IPS-15b (cell line): ENCODE data around the gene KCNK6.
A peak's percentile ranks its signal among the peaks of the same experiment; 100 is the strongest.

Experiments used
- H3K27me3 ChIP-seq: one replicate; pipeline ENCODE4 v1.6.1; 2013; ENCODE audit warnings: low read length; ENCODE audit not compliant: control insufficient read depth, insufficient read depth
- H3K36me3 ChIP-seq: one replicate; pipeline ENCODE4 v1.6.1; 2013; ENCODE audit warnings: low read length; ENCODE audit not compliant: control insufficient read depth, insufficient read depth
- H3K4me1 ChIP-seq: one replicate; pipeline ENCODE4 v1.6.1; 2013; ENCODE audit warnings: mild to moderate bottlenecking, low read length; ENCODE audit not compliant: control insufficient read depth, insufficient read depth
- H3K4me3 ChIP-seq: one replicate; pipeline ENCODE4 v1.5.1; 2013; ENCODE audit warnings: low read depth, low read length
- H3K9ac ChIP-seq: one replicate; pipeline ENCODE4 v1.6.1; 2013; ENCODE audit warnings: low read depth, mild to moderate bottlenecking, low read length
- H3K9me3 ChIP-seq: one replicate; pipeline ENCODE4 v1.6.1; 2013; ENCODE audit warnings: mild to moderate bottlenecking, low read length; ENCODE audit not compliant: control insufficient read depth, insufficient read depth

KCNK6 gene

GRCh38 chr19:38315657-38316476, 3.8 kb upstream of the KCNK6 start, which contains the start of gene YIF1B:
YIF1B (minus strand) TSS chr19:38315947; CDS start chr19:38315917, 30 bp downstream.
- Histone ChIP-seq H3K9ac (peak within 1 kb of the TSS; percentile 68), H3K9me3 (no peaks in the 10 kb centered on the region), H3K36me3 (peaks cover under 1% of the 10 kb centered on the region), H3K4me3 (peak within 1 kb of the TSS; percentile 95), H3K4me1 (peaks cover 6% of the 10 kb centered on the region), H3K27me3 (peaks cover 16% of the 10 kb centered on the region)

- Histone ChIP-seq H3K9ac (no peak overlapping the region), H3K36me3 (no peaks in the 10 kb centered on the region), H3K4me1 (peaks cover 6% of the 10 kb centered on the region), H3K9me3 (no peaks in the 10 kb centered on the region), H3K4me3 (peak overlapping the region; percentile 42), H3K27me3 (peaks cover 16% of the 10 kb centered on the region)
Measured at GRCh38 chr19:38316477-38317067, 3.1 kb upstream of the KCNK6 start.

- no peaks in the 10 kb centered on the region for H3K36me3 ChIP-seq
- no peak overlapping the region for H3K4me3 ChIP-seq
- H3K9me3 ChIP-seq: no peaks in the 10 kb centered on the region
- H3K4me1 ChIP-seq: peaks cover 6% of the 10 kb centered on the region
- H3K27me3 ChIP-seq: peaks cover 16% of the 10 kb centered on the region
- H3K9ac ChIP-seq: no peak overlapping the region
Measured at GRCh38 chr19:38317104-38317612, 2.5 kb upstream of the KCNK6 start.

GRCh38 chr19:38318660-38319059, 985 bp upstream of the KCNK6 start:
- no peaks in the 10 kb centered on the region for H3K9me3 ChIP-seq
- peaks cover 16% of the 10 kb centered on the region for H3K27me3 ChIP-seq
- H3K9ac ChIP-seq: no peak overlapping the region
- H3K4me1 ChIP-seq: peaks cover 2% of the 10 kb centered on the region
- peak overlapping the region; percentile 77 for H3K4me3 ChIP-seq
- no peaks in the 10 kb centered on the region for H3K36me3 ChIP-seq

GRCh38 chr19:38320969-38321339, 1.3 kb downstream of the KCNK6 start:
- peaks cover 16% of the 10 kb centered on the region for H3K27me3 ChIP-seq
- peak overlapping the region; percentile 77 for H3K4me3 ChIP-seq

GRCh38 chr19:38321646-38322196, 2.1 kb downstream of the KCNK6 start:
- H3K4me3 ChIP-seq: no peak overlapping the region
- H3K4me1 ChIP-seq: no peaks in the 10 kb centered on the region
- H3K9ac ChIP-seq: no peak overlapping the region

More at GRCh38 chr19:38320969-38321339, 1.3 kb downstream of the KCNK6 start:
- Histone ChIP-seq H3K36me3 (no peaks in the 10 kb centered on the region), H3K9ac (no peak overlapping the region), H3K9me3 (no peaks in the 10 kb centered on the region), H3K4me1 (no peaks in the 10 kb centered on the region)

GRCh38 chr19:38323291-38323690, 3.6 kb downstream of the KCNK6 start:
- Histone ChIP-seq H3K4me3 (no peak overlapping the region), H3K27me3 (peaks cover 14% of the 10 kb centered on the region), H3K9ac (no peak overlapping the region), H3K36me3 (peaks cover 19% of the 10 kb centered on the region), H3K9me3 (no peaks in the 10 kb centered on the region), H3K4me1 (no peaks in the 10 kb centered on the region)

More at GRCh38 chr19:38321646-38322196, 2.1 kb downstream of the KCNK6 start:
- peaks cover 16% of the 10 kb centered on the region for H3K27me3 ChIP-seq
- H3K36me3 ChIP-seq: peaks cover 3% of the 10 kb centered on the region
- H3K9me3 ChIP-seq: no peaks in the 10 kb centered on the region

- Histone ChIP-seq H3K9ac (no peak overlapping the region), H3K36me3 (peaks cover 20% of the 10 kb centered on the region), H3K4me3 (no peak overlapping the region), H3K9me3 (no peaks in the 10 kb centered on the region), H3K4me1 (no peaks in the 10 kb centered on the region), H3K27me3 (peaks cover 3% of the 10 kb centered on the region)
Measured at GRCh38 chr19:38324431-38324830, 4.8 kb downstream of the KCNK6 start.

GRCh38 chr19:38326591-38326990, 6.9 kb downstream of the KCNK6 start:
- no peaks in the 10 kb centered on the region for H3K27me3 ChIP-seq
- H3K9me3 ChIP-seq: no peaks in the 10 kb centered on the region
- no peak overlapping the region for H3K4me3 ChIP-seq
- peaks cover 20% of the 10 kb centered on the region for H3K36me3 ChIP-seq
- no peak overlapping the region for H3K9ac ChIP-seq
- no peaks in the 10 kb centered on the region for H3K4me1 ChIP-seq

GRCh38 chr19:38329651-38330050, 10.0 kb downstream of the KCNK6 start:
- H3K4me3 ChIP-seq: no peak overlapping the region
- H3K36me3 ChIP-seq: peaks cover 20% of the 10 kb centered on the region
- H3K9me3 ChIP-seq: no peaks in the 10 kb centered on the region
- no peaks in the 10 kb centered on the region for H3K4me1 ChIP-seq
- H3K27me3 ChIP-seq: no peaks in the 10 kb centered on the region
- no peak overlapping the region for H3K9ac ChIP-seq

GRCh38 chr19:38331728-38332127, 12.1 kb downstream of the KCNK6 start:
- H3K27me3 ChIP-seq: no peaks in the 10 kb centered on the region
- H3K4me1 ChIP-seq: no peaks in the 10 kb centered on the region
- H3K36me3 ChIP-seq: peaks cover 17% of the 10 kb centered on the region

More at GRCh38 chr19:38331728-38332127, 12.1 kb downstream of the KCNK6 start:
- Histone ChIP-seq H3K9me3 (no peaks in the 10 kb centered on the region), H3K9ac (no peak overlapping the region), H3K4me3 (no peak overlapping the region)
